ENCODE data around the gene AFP. TPM values are rescaled to one million over a fixed set of nuclear protein-coding genes. Genes with fewer than 3 reads are reported as not detected.

The AFP gene
- total and polyA plus RNA-seq, 2 of the 4 experiments (the other 2 are of a cell fraction): 0.87 to 1.3 TPM

- H3K79me1 ChIP-seq (ENCODE audit: low read depth in 1 of 2, low read length in 2 of 2): no peaks in the 10 kb centered on the region
- H2BK20ac ChIP-seq (ENCODE audit: low read depth, low read length): no peak overlapping the region
- no peak overlapping the region for H2BK5ac ChIP-seq (ENCODE audit: low read depth, low read length, poor library complexity, severe bottlenecking)
- H2BK15ac ChIP-seq (ENCODE audit: low read depth, low read length): no peak overlapping the region
- in situ Hi-C loops (cut with MboI; ENCODE audit: low sequenced_read_pairs) (no loop called here), dilution Hi-C loops (cut with HindIII; ENCODE audit: low sequenced_read_pairs, unreplicated experiment) (no loop called here), intact Hi-C loops (cut with micrococcal nuclease) (no loop called here)
- no CpG with 5 or more reads among the region's 2 CpGs for WGBS, 2 experiments (ENCODE audit: extremely low coverage in 2 of 2, insufficient read length in 1 of 2)
- H3K4me1 ChIP-seq (ENCODE audit: control insufficient read depth, insufficient read depth, low read length): no peaks in the 10 kb centered on the region
- no peak overlapping the region for H2BK120ac ChIP-seq (ENCODE audit: low read depth, low read length)
- no peak overlapping the region for H3K9ac ChIP-seq (ENCODE audit: low read depth, low read length)
- no peak overlapping the region for H4K8ac ChIP-seq (ENCODE audit: low read depth in 2 of 2, low read length in 2 of 2)
- no peak overlapping the region for H4K5ac ChIP-seq (ENCODE audit: low read depth, low read length)
- H4K91ac ChIP-seq (ENCODE audit: insufficient read depth, low read depth, low read length): no peak overlapping the region
- H3K23ac ChIP-seq (ENCODE audit: low read depth, low read length): no peak overlapping the region
- no peaks in the 10 kb centered on the region for H3K36me3 ChIP-seq (ENCODE audit: control insufficient read depth, insufficient read depth, low read length)
- CTCF ChIA-PET: no interaction called here
- no peak overlapping the region for H3K27ac ChIP-seq (ENCODE audit: insufficient read depth, low read length)
- no peak overlapping the region for H2AK5ac ChIP-seq (ENCODE audit: low read depth, low read length)
- no peak overlapping the region for H3K18ac ChIP-seq (ENCODE audit: low read depth, low read length)
- H2AFZ ChIP-seq (replicated peaks; ENCODE audit: low read length, poor library complexity): no peak overlapping the region
- ATAC-seq (ENCODE audit: low read depth) (no peak), DNase-seq (no peak)
- no peak overlapping the region for H2AK9ac ChIP-seq (replicated peaks; ENCODE audit: low read depth, low read length, poor library complexity)
- POLR2A ChIA-PET (ENCODE audit: unreplicated experiment): no interaction called here
- TF ChIP-seq RCOR1 (IDR thresholded peaks at IDR 0.05; ENCODE audit: insufficient replicate concordance, low read length) (no peak), MAFK (IDR thresholded peaks at IDR 0.05; ENCODE audit: low read depth, low read length) (no peak), RFX5 (IDR thresholded peaks at IDR 0.05; ENCODE audit: low read depth, low read length) (no peak), MAZ (IDR thresholded peaks at IDR 0.05; ENCODE audit: borderline replicate concordance, low read depth, low read length) (no peak), ELK1 (IDR thresholded peaks at IDR 0.05; ENCODE audit: borderline replicate concordance, low read depth, low read length) (no peak), CEBPB (IDR thresholded peaks at IDR 0.05; ENCODE audit: low read depth, low read length) (no peak), MXI1 (IDR thresholded peaks at IDR 0.05; ENCODE audit: borderline replicate concordance, low read depth, low read length) (no peak), CHD1 (IDR thresholded peaks at IDR 0.05; ENCODE audit: low read depth, low read length) (no peak), CTCF (conservative IDR thresholded peaks at IDR 0.05; ENCODE audit: low read depth, low read length) (no peak)
- TF ChIP-seq, protein P1, sequence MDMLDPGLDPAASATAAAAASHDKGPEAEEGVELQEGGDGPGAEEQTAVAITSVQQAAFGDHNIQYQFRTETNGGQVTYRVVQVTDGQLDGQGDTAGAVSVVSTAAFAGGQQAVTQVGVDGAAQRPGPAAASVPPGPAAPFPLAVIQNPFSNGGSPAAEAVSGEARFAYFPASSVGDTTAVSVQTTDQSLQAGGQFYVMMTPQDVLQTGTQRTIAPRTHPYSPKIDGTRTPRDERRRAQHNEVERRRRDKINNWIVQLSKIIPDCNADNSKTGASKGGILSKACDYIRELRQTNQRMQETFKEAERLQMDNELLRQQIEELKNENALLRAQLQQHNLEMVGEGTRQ (IDR thresholded peaks at IDR 0.05; ENCODE audit: low read depth, low read length): no peak
- no peak overlapping the region for H3K14ac ChIP-seq (replicated peaks; ENCODE audit: low read depth, low read length)
- no peak overlapping the region for H3K4me2 ChIP-seq (ENCODE audit: low read depth, low read length)
- no peak overlapping the region for H3K56ac ChIP-seq (ENCODE audit: extremely low read depth, insufficient read depth, low read length)
- no peaks in the 10 kb centered on the region for H4K20me1 ChIP-seq (ENCODE audit: insufficient read depth, low read length)
- H3K4me3 ChIP-seq (ENCODE audit: insufficient read depth, low read depth, low read length): no peak overlapping the region
- BruUV-seq (replicated peaks): no TSS peak
- peaks cover 2% of the 10 kb centered on the region; the same call in 1 of the 2 replicates for H3K27me3 ChIP-seq (ENCODE audit: control insufficient read depth, insufficient read depth, low read length)
- no peaks in the 10 kb centered on the region for H3K9me3 ChIP-seq (ENCODE audit: control insufficient read depth, insufficient read depth, low read length)
- H3K9me1 ChIP-seq (ENCODE audit: insufficient read depth, low read length): no peaks in the 10 kb centered on the region
- H3K4ac ChIP-seq (ENCODE audit: low read depth, low read length): no peak overlapping the region
Measured at GRCh38 chr4:73407227-73407673, 28.8 kb upstream of the AFP start.
